Kidney (tissue), 22 donors: ENCODE results near the gene AKR1C8. TPM values are rescaled to one million over a fixed set of nuclear protein-coding genes. Genes with fewer than 3 reads are reported as not detected.

ENCODE experiments used
- DNase-seq, 5 donors: peaks; one replicate each; pipeline ENCODE4 v3.0.0-alpha.2; 2013 to 2020
- FAIRE-seq: peaks from 2 replicates; lab custom pipeline; 2012; peaks lifted over from hg19 to GRCh38; lab: Jason Lieb, UNC
- H3K27ac ChIP-seq, 2 donors: one replicate each; pipeline ENCODE4 v1.7.0; 2013; ENCODE audit warnings: low read depth in 2 of 2, low read length in 2 of 2, inconsistent platforms in 1 of 2
- H3K27me3 ChIP-seq: one replicate; pipeline ENCODE4 v1.7.1; 2013; ENCODE audit warnings: low read length, inconsistent platforms; ENCODE audit not compliant: control insufficient read depth, insufficient read depth
- H3K36me3 ChIP-seq, 3 donors: one replicate each; pipeline versions ENCODE4 v1.7.0 to v1.7.1; 2013; ENCODE audit warnings: low read length in 3 of 3, control low read depth in 1 of 3, inconsistent platforms in 1 of 3; ENCODE audit not compliant: insufficient read depth in 3 of 3, control insufficient read depth in 2 of 3
- H3K4me1 ChIP-seq, 3 donors: one replicate each; pipeline versions ENCODE4 v1.7.0 to v1.7.1; 2013; ENCODE audit warnings: low read length in 3 of 3, inconsistent platforms in 1 of 3, low read depth in 1 of 3; ENCODE audit not compliant: control insufficient read depth in 2 of 3, insufficient read depth in 2 of 3
- H3K4me3 ChIP-seq, 3 donors: one replicate each; pipeline versions ENCODE4 v1.7.0 to v1.8.1; 2013; ENCODE audit warnings: low read length in 3 of 3, control low read depth in 1 of 3, inconsistent platforms in 1 of 3
- H3K9ac ChIP-seq, 3 donors: one replicate each; pipeline versions ENCODE4 v1.7.0 to v1.7.1; 2013; ENCODE audit warnings: low read length in 3 of 3, control low read depth in 1 of 3, inconsistent platforms in 1 of 3
- H3K9me3 ChIP-seq, 3 donors: one replicate each; pipeline versions ENCODE4 v1.7.0 to v1.7.1; 2013; ENCODE audit warnings: low read length in 3 of 3, control low read depth in 1 of 3, inconsistent platforms in 1 of 3; ENCODE audit not compliant: control insufficient read depth in 2 of 3, insufficient read depth in 1 of 3
- CTCF ChIP-seq: IDR thresholded peaks from 3 replicates; pipeline ENCODE4 v1.5.1; 2012; ENCODE audit warnings: mild to moderate bottlenecking, moderate library complexity, borderline replicate concordance; ENCODE audit not compliant: insufficient read depth; ENCODE audit errors: extremely low read depth
- intact Hi-C: fragments of 100-400 bp; cut with DNase I; formaldehyde crosslinking; loops from one replicate; pipeline ENCODE4 v1.11.1; 2022
- long read RNA-seq, 10 donors: library from polyadenylated mRNA in 1 of 10; unstranded in 1 of 10; transcript quantifications; one replicate each; pipeline ENCODE4 v2.0.0 and lab custom pipeline, GENCODE V29; 2021 to 2026
- polyA plus RNA-seq: library from polyadenylated mRNA; stranded (reverse); fragments of 350-450 nt; fragmentation: Illumina TruSeq; extraction: RNeasy Lipid Tissue Mini Kit (QIAGEN cat#74804); gene quantifications from one replicate; pipeline ENCODE4 v1.2.3, GENCODE V29; 2014; ENCODE audit warnings: low read depth, low replicate concordance; ENCODE audit not compliant: insufficient read depth
- total RNA-seq: library from RNA; stranded (reverse); fragmentation: NEBNext Ultra II Directional; extraction: Animal tissue kit (Norgen Biotek cat#: 25700); gene quantifications from one replicate; pipeline ENCODE4 v1.2.1, GENCODE V29; 2021
- donor health status: control.
- donor health status: control.
- donor health status: control.
- donor health status: control.
- donor health status: control.
- donor health status: DM: yes; HTN: yes; CAD: no.
- donor health status: Normal renal cell carcinoma (clear cell type).

Gene AKR1C8
- total RNA-seq, result 0.66 TPM
- not detected for polyA plus RNA-seq
- long read RNA-seq, donor 1, result 0 reads
- long read RNA-seq, donor 2, result 0 reads
- long read RNA-seq, donor 3, result 0 reads
- long read RNA-seq, donor 4, result 0 reads
- long read RNA-seq, donor 5, result 0 reads
- long read RNA-seq, donor 6, result 0 reads
- long read RNA-seq, donor 7, result 0 reads
- long read RNA-seq, donor 8, result 0 reads
- long read RNA-seq, donor 9, result 0 reads
- long read RNA-seq, donor 10, result 0 reads

DNA sequence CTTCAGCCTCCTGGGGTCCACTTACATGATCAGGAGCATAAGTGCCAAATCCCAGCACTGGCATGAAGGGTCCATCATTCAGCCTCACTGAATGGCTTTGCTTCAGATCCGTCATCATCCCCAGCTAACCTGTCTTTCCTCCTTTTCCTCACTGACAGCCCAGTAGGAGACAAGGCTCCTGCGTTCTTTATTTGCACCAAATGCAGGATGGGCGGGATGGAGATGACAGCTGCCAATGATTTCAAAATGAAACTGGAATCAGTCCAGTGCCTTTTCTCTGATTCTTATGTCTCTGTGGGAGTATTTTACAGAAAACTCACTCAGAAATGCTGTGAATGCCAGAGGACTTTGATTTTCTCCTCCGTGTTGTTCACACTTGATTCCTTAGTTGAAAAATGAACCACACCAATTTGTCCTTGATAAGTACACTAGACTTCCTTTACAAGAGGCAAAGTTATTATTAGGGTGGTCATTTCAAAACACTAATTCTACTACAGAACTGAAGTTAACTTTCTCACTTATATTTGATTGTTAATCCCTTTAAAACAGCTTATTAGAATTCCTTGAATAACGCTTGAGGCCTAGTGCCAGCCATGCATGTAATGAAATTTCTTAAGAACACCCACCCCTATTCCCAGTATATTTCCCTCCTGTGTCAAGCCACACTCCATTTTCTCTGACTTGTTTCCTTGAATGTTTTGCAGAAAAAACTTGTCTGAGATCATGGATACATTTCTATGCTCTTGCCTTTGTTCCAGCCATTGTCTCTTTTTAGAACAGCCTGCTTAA lies at the start of gene AKR1C8:
AKR1C8 (minus strand) TSS at position 164 of the 789 bp plus-strand sequence; CDS start at position 118, 46 bp downstream.
- Histone ChIP-seq H3K27me3 (no peaks in the 10 kb centered on the region), H3K9me3 (no peaks in the 10 kb centered on the region), H3K9ac (no peak within 1 kb of the TSS), H3K27ac (no peak within 1 kb of the TSS), H3K36me3 (no peaks in the 10 kb centered on the region), H3K4me1 (peaks cover 2 to 17% (median 2%) of the 10 kb centered on the region in 3 donors), H3K4me3 (no peak within 1 kb of the TSS)
- DNase-seq, result peak in 2 of 5 donors; percentile 56 to 71
- no peak for TF ChIP-seq CTCF
- intact Hi-C loops, result no loop called here
- FAIRE-seq, result no peak

- H3K9me3 ChIP-seq, result no peaks in the 10 kb centered on the region
- FAIRE-seq (no peak), DNase-seq (no peak)
- intact Hi-C loops, result no loop called here
- no peaks in the 10 kb centered on the region for H3K36me3 ChIP-seq
- H3K4me3 ChIP-seq, result no peak overlapping the region
- no peak overlapping the region for H3K27ac ChIP-seq
- no peak for TF ChIP-seq CTCF
- no peaks in the 10 kb centered on the region for H3K4me1 ChIP-seq
- H3K9ac ChIP-seq, result no peak overlapping the region
- no peaks in the 10 kb centered on the region for H3K27me3 ChIP-seq
Measured at GRCh38 chr10:5234106-5234860, 49.3 kb upstream of the AKR1C8 start.

DNA sequence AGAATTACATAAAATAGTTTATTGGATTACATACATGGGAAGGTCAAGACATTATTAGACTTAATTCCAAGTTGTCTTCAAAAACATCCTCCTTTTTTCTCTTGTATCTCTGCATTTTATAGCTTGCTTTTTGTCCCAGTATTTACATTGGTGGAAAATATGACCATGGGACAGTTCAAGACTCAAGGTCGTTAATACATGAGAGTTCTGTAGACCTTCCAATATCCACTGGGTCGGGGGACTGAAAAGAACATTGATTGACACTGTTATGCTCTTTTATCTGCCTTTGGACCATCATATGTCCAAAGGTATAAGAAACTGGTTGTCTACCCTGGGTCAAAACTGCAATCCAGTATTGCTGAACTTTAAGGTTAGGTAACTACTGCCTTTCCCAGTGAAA lies 48.4 kb upstream of the AKR1C8 start:
- H3K4me3 ChIP-seq, result no peak overlapping the region

More for the DNA sequence above, 48.4 kb upstream of the AKR1C8 start:
- DNase-seq (no peak), FAIRE-seq (no peak)
- Histone ChIP-seq H3K9ac (no peak overlapping the region), H3K27ac (no peak overlapping the region), H3K27me3 (no peaks in the 10 kb centered on the region), H3K36me3 (no peaks in the 10 kb centered on the region), H3K4me1 (no peaks in the 10 kb centered on the region), H3K9me3 (no peaks in the 10 kb centered on the region)
- intact Hi-C loops, result no loop called here
- no peak for TF ChIP-seq CTCF
